DMS114 treated with DMSO at 0.1 percent for 48 hours (cell line): ENCODE data around the gene AMPD1.

Experiments
- DNase-seq: peaks from one replicate; lab custom pipeline; 2025; ENCODE audit not compliant: unreplicated experiment; lab: John Stamatoyannopoulos, UW

Gene AMPD1

DNA sequence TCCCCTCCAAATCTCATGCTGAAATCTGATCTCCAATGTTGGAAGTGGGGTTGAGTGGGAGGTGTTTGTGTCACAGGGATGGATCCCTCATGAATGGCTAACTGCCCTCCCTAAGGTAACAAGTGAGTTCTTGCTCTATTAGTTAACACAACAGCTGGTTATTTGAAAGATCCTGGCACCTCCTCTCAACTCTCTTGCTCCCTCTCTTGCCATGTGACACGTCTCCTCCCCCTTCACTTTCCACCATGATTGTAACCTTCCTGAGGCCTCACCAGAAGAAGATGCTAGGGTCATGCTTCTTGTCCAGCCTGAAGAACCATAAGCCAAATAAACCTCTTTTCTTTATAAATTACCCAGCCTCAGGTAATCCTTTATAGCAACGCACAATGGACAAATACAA lies 54.0 kb downstream of the AMPD1 start:
- no peak for DNase-seq

DNA sequence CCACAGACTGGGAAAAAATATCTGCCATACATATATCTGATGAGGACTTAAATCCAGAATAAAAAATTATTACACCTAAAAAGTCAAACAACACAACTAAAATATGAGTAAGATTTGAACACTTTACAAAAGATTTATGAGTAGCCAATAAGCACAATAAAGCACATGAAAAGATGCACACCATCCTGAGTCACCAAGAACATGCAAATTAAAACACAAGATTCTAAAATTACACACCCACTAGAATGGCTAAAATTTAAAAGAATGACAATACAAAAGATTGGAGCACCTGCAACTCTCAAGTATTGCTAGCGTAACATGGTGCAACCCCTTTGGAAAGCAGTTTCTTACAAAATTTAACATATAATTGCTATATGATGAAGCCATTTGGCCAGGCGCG lies 56.4 kb downstream of the AMPD1 start:
- DNase-seq, result no peak

DNA sequence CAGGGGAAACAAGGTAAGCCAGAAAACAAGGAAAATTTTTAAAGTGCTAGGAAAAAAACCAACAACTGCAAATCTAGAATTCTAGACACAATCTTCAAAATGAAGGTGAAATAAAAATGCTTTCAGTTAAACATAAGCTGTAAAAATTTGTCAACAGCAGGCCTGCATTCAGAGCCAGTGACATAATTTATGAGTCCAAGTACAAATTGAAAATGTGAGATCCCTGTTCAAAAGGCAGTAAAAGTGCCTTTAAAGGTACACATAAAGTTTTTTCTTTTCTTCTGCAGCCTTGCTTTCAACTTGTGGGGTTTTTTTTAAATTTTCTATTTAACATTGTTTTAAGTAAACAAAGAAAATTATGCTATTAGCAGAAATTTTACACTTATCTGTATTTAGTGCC lies 62.9 kb downstream of the AMPD1 start:
- no peak for DNase-seq

DNA sequence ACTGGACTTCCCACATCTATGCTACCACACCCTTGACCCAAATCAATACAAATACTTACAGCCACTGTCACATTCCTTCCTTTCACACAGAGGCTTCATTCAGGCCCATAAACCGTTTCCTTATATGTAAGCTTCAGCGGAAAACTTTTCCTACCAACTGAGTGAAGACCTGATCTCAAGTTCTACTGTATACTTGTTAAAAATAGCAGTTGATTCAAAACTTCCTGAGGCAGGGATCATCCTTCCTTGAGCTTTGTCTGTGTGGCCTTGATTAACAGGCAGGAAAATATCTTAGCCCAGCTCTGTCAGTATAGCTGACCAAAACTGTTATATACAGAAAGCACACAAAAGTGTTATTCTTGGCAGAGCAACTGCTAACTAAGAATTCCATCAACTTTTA lies 68.2 kb downstream of the AMPD1 start:
- no peak for DNase-seq

DNA sequence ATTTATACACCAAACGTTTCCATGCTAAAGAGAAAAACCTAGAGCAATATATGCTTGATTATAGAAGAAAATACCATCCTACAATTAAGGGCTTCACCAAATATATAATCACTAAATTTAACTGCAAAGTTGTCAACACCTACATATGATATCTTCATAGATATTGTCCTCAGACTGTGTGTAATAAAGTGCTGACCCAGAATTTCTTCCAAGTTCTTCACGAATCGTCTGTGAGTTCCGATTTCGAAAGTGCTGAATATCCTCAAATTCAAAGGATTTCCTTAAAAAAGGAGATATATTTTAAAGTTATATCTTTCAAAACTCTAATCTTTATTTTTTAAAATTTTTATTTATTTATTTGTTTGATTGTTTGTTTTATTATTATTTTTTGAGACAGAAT lies 72.0 kb downstream of the AMPD1 start:
- no peak for DNase-seq
